Parathyroid adenoma (tissue), 2 donors: Measurements from ENCODE around the gene PACS2.
A peak's percentile ranks its signal among the peaks of the same experiment; 100 is the strongest.

ENCODE experiments used
- H2AFZ ChIP-seq: fragments of 300-600 bp; sonication (generic); one replicate; pipeline ENCODE4 v1.7.0; 2017; ENCODE audit warnings: antibody characterized with exemption, mild to moderate bottlenecking
- H3K27ac ChIP-seq: fragments of 300-600 bp; sonication (generic); one replicate; pipeline ENCODE4 v1.7.0; 2017
- H3K27me3 ChIP-seq: fragments of 300-600 bp; sonication (generic); one replicate; pipeline ENCODE4 v1.7.0; 2017; ENCODE audit warnings: low read length; ENCODE audit not compliant: control insufficient read depth, insufficient read depth
- H3K36me3 ChIP-seq: fragments of 300-600 bp; sonication (generic); one replicate; pipeline ENCODE4 v1.7.0; 2017; ENCODE audit warnings: low read length; ENCODE audit not compliant: control insufficient read depth, insufficient read depth
- H3K4me1 ChIP-seq: fragments of 300-600 bp; sonication (generic); one replicate; pipeline ENCODE4 v1.7.0; 2017; ENCODE audit warnings: control low read depth
- H3K4me2 ChIP-seq: fragments of 300-600 bp; sonication (generic); one replicate; pipeline ENCODE4 v1.7.0; 2017; ENCODE audit warnings: low read length
- H3K4me3 ChIP-seq: fragments of 300-600 bp; sonication (generic); one replicate; pipeline ENCODE4 v1.7.0; 2017; ENCODE audit warnings: low read depth, low read length
- H3K79me2 ChIP-seq: fragments of 300-600 bp; sonication (generic); one replicate; pipeline ENCODE4 v1.7.0; 2017; ENCODE audit warnings: control low read depth
- H3K9ac ChIP-seq: fragments of 300-600 bp; sonication (generic); one replicate; pipeline ENCODE4 v1.7.0; 2017; ENCODE audit warnings: mild to moderate bottlenecking
- H3K9me3 ChIP-seq: fragments of 300-600 bp; sonication (generic); one replicate; pipeline ENCODE4 v1.7.0; 2017; ENCODE audit warnings: low read length; ENCODE audit not compliant: control insufficient read depth
- CTCF ChIP-seq: fragments of 300-600 bp; sonication (generic); IDR thresholded peaks from one replicate; pipeline ENCODE4 v1.7.0; 2017; ENCODE audit warnings: antibody characterized with exemption, mild to moderate bottlenecking
- donor health status: primary hyperparathyroidism.

PACS2 gene

GRCh38 chr14:105412771-105413543 lies 98.4 kb downstream of the PACS2 start:
- Histone ChIP-seq H3K36me3 (no peaks in the 10 kb centered on the region), H3K4me2 (no peak overlapping the region), H3K27me3 (no peaks in the 10 kb centered on the region), H2AFZ (no peak overlapping the region), H3K79me2 (no peaks in the 10 kb centered on the region), H3K9me3 (no peaks in the 10 kb centered on the region), H3K9ac (no peak overlapping the region), H3K4me1 (peaks cover 3% of the 10 kb centered on the region), H3K4me3 (no peak overlapping the region), H3K27ac (no peak overlapping the region)
- TF ChIP-seq CTCF, result no peak

GRCh38 chr14:105413544-105413886 lies 99.0 kb downstream of the PACS2 start:
- no peak overlapping the region for H3K9ac ChIP-seq
- H3K27ac ChIP-seq, result no peak overlapping the region
- H3K9me3 ChIP-seq, result no peaks in the 10 kb centered on the region
- no peak overlapping the region for H3K4me2 ChIP-seq
- no peak overlapping the region for H3K4me3 ChIP-seq
- H3K79me2 ChIP-seq, result no peaks in the 10 kb centered on the region
- H2AFZ ChIP-seq, result no peak overlapping the region
- H3K27me3 ChIP-seq, result no peaks in the 10 kb centered on the region
- H3K36me3 ChIP-seq, result no peaks in the 10 kb centered on the region
- peaks cover 3% of the 10 kb centered on the region for H3K4me1 ChIP-seq
- no peak for TF ChIP-seq CTCF

GRCh38 chr14:105414456-105415371 lies 100.2 kb downstream of the PACS2 start:
- Histone ChIP-seq H3K4me1 (peaks cover 8% of the 10 kb centered on the region), H3K79me2 (no peaks in the 10 kb centered on the region), H3K4me2 (peak overlapping the region; percentile 55), H3K27me3 (no peaks in the 10 kb centered on the region), H3K36me3 (no peaks in the 10 kb centered on the region), H3K9me3 (no peaks in the 10 kb centered on the region), H3K4me3 (peak overlapping the region; percentile 36), H2AFZ (peak overlapping the region; percentile 66), H3K9ac (no peak overlapping the region), H3K27ac (no peak overlapping the region)
- TF ChIP-seq CTCF, result peak; percentile 26

GRCh38 chr14:105415481-105416428 lies 101.2 kb downstream of the PACS2 start:
- peaks cover 3% of the 10 kb centered on the region for H3K79me2 ChIP-seq
- no peak for TF ChIP-seq CTCF
- peak overlapping the region; percentile 55 for H3K4me2 ChIP-seq
- no peak overlapping the region for H2AFZ ChIP-seq
- peaks cover 8% of the 10 kb centered on the region for H3K4me1 ChIP-seq
- no peak overlapping the region for H3K27ac ChIP-seq
- no peak overlapping the region for H3K4me3 ChIP-seq
- no peaks in the 10 kb centered on the region for H3K27me3 ChIP-seq
- no peak overlapping the region for H3K9ac ChIP-seq
- H3K9me3 ChIP-seq, result no peaks in the 10 kb centered on the region
- no peaks in the 10 kb centered on the region for H3K36me3 ChIP-seq
